K562 (cell line): Measurements from ENCODE around the gene PRL.

ENCODE experiments used
- POLR2AphosphoS5 ChIP-seq: IDR thresholded peaks from 2 replicates; pipeline ENCODE4 v1.6.1; 2011; ENCODE audit warnings: mild to moderate bottlenecking, low read depth, low read length, moderate library complexity; ENCODE audit not compliant: control insufficient read depth, insufficient read depth
- TCF7L2 ChIP-seq: fragments of 150-350 bp; IDR thresholded peaks from 2 replicates; pipeline ENCODE4 v1.6.1; 2016; ENCODE audit warnings: low read depth, mild to moderate bottlenecking, low read length, moderate library complexity

GRCh38 chr6:22332711-22333110 lies 35.9 kb upstream of the PRL start:
- TF ChIP-seq POLR2AphosphoS5, result no peak
- no peak for TF ChIP-seq TCF7L2
